Mesodermal cell (in vitro differentiated cells): Measurements from ENCODE around the gene POLK.

Experiments
- H3K27ac ChIP-seq: 2 replicates; pipeline ENCODE4 v1.7.0; 2013; ENCODE audit warnings: mild to moderate bottlenecking, low read depth, low read length, moderate library complexity; ENCODE audit not compliant: severe bottlenecking
- H3K36me3 ChIP-seq: 2 replicates; pipeline ENCODE4 v1.7.1; 2013; ENCODE audit warnings: mild to moderate bottlenecking, low read length, moderate library complexity; ENCODE audit not compliant: control insufficient read depth, insufficient read depth
- H3K4me1 ChIP-seq: one replicate; pipeline ENCODE4 v1.7.1; 2013; ENCODE audit warnings: mild to moderate bottlenecking, low read length; ENCODE audit not compliant: insufficient read depth, control insufficient read depth, poor library complexity, severe bottlenecking
- H3K4me3 ChIP-seq: 2 replicates; pipeline ENCODE4 v1.7.0; 2013; ENCODE audit warnings: low read length, control low read depth, mild to moderate bottlenecking; ENCODE audit not compliant: insufficient read depth, poor library complexity, severe bottlenecking; ENCODE audit errors: extremely low read depth
- H3K9me3 ChIP-seq: 2 replicates; pipeline ENCODE4 v1.7.1; 2013; ENCODE audit warnings: mild to moderate bottlenecking, low read length, moderate library complexity; ENCODE audit not compliant: control insufficient read depth
- WGBS, 2 experiments: methylation state at CpG; one replicate each; pipeline ENCODE4 v1.1.5; 2013; ENCODE audit warnings: missing lambda C conversion rate in 2 of 2; ENCODE audit not compliant: insufficient coverage in 2 of 2; 5-methylcytosine and 5-hydroxymethylcytosine counted together

POLK gene

GRCh38 chr5:75639535-75640311 lies 128.0 kb downstream of the POLK start:
- Histone ChIP-seq H3K36me3 (no peaks in the 10 kb centered on the region), H3K27ac (peak overlapping the region; percentile 82), H3K4me3 (no peak overlapping the region), H3K4me1 (peaks cover 10% of the 10 kb centered on the region), H3K9me3 (peaks cover 3% of the 10 kb centered on the region)
- WGBS, 2 experiments, result 86 to 100% methylated on average over 1 to 2 of the region's 3 CpGs

- Histone ChIP-seq H3K9me3 (peaks cover 3% of the 10 kb centered on the region), H3K27ac (peak overlapping the region; percentile 88), H3K36me3 (no peaks in the 10 kb centered on the region), H3K4me1 (peaks cover 10% of the 10 kb centered on the region), H3K4me3 (no peak overlapping the region)
Measured at GRCh38 chr5:75640395-75640794, 128.7 kb downstream of the POLK start.

GRCh38 chr5:75640826-75641225 lies 129.1 kb downstream of the POLK start:
- Histone ChIP-seq H3K4me3 (no peak overlapping the region), H3K27ac (peak overlapping the region; percentile 88), H3K36me3 (no peaks in the 10 kb centered on the region), H3K9me3 (peaks cover 3% of the 10 kb centered on the region), H3K4me1 (peaks cover 10% of the 10 kb centered on the region)
- 82% methylated on average over 2 of the region's 2 CpGs; no CpG with 5 or more reads in 1 of the 2 experiments for WGBS, 2 experiments

- no peaks in the 10 kb centered on the region for H3K36me3 ChIP-seq
- no peak overlapping the region for H3K27ac ChIP-seq
- 80% methylated on average over 2 of the region's 2 CpGs; no CpG with 5 or more reads in 1 of the 2 experiments for WGBS, 2 experiments
- H3K9me3 ChIP-seq, result no peaks in the 10 kb centered on the region
- no peaks in the 10 kb centered on the region for H3K4me1 ChIP-seq
- H3K4me3 ChIP-seq, result no peak overlapping the region
Measured at GRCh38 chr5:75648712-75649111, 137.0 kb downstream of the POLK start.
